ENCODE data around the gene TMEM120B.
A peak's percentile ranks its signal among the peaks of the same experiment; 100 is the strongest.

DNA sequence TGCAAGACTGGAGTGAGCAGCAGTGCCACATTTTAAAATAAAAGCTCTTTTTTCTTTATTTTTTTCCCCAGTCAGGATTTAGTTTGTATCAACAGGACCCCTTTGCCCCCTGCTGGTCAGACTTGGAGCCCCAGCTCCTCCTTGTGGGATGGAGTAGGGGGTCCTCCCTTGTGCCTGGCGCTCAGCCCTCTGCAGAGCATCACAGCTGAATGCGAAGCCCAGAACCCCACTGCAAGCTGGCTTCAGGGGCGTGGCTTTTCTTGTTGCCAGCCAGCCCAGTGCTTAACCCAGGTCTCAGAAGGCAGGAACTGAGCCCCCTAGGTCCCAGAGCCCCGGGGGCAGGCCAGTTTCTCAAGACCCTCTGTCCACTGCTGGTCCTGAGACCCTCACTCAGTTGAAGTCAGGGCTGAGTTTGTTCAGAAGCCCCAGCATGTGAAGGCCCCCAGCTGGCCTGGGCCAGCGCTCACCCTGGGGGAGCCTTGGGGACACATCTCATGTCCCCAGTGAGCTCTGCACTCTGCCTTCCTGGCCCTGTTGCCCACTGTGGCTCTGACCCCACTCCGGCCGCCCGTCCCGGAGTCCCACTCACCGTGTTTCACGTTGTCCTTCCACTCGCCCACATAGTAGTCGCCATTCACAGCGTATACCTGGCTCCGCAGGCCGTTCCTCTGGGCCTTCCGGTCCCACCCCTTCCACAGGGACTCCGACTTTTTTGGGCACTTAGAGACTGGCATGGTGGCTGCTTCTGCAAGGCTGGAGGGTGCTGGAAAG lies 43.6 kb upstream of the TMEM120B start:
- TF ChIP-seq, protein P1, sequence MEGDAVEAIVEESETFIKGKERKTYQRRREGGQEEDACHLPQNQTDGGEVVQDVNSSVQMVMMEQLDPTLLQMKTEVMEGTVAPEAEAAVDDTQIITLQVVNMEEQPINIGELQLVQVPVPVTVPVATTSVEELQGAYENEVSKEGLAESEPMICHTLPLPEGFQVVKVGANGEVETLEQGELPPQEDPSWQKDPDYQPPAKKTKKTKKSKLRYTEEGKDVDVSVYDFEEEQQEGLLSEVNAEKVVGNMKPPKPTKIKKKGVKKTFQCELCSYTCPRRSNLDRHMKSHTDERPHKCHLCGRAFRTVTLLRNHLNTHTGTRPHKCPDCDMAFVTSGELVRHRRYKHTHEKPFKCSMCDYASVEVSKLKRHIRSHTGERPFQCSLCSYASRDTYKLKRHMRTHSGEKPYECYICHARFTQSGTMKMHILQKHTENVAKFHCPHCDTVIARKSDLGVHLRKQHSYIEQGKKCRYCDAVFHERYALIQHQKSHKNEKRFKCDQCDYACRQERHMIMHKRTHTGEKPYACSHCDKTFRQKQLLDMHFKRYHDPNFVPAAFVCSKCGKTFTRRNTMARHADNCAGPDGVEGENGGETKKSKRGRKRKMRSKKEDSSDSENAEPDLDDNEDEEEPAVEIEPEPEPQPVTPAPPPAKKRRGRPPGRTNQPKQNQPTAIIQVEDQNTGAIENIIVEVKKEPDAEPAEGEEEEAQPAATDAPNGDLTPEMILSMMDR (IDR thresholded peaks at IDR 0.05; ENCODE audit: poor library complexity) = peak; percentile 63
- TF ChIP-seq EZH2 (IDR thresholded peaks at IDR 0.05; ENCODE audit: borderline replicate concordance) (no peak), EZH2phosphoT487 (IDR thresholded peaks at IDR 0.05; ENCODE audit: low read depth, severe bottlenecking, unreplicated experiment) (no peak)
